HepG2 (cell line): ENCODE data around the gene LCORL. TPM values are rescaled to one million over a fixed set of nuclear protein-coding genes. Genes with fewer than 3 reads are reported as not detected.

ENCODE experiments used
- ATAC-seq: fragments of 200-7000 bp; cut with Tn5 transposase; 3 replicates; pipeline ENCODE4 v1.9.1; 2020; ENCODE audit warnings: mild to moderate bottlenecking, moderate library complexity
- BruUV-seq: library from RNA; stranded (reverse); fragments of 400-500 nt; replicated peaks from 2 replicates; lab custom pipeline; 2021; lab: Mats Ljungman, UMichigan
- CTCF ChIA-PET: fragments of 300-600 bp; formaldehyde crosslinking; extraction: SDS; loops from one replicate; lab custom pipeline; 2021; ENCODE audit warnings: low total read pairs, inconsistent platforms, low intra/inter-chr PET ratio; lab: Yijun Ruan, JAX
- POLR2A ChIA-PET: fragments of 350-600 bp; sonication (Branson Sonifier 250); formaldehyde crosslinking; loops from one replicate; lab custom pipeline; 2020; ENCODE audit warnings: antibody characterized with exemption, inconsistent platforms; lab: Yijun Ruan, JAX
- DNase-seq: peaks from one replicate; pipeline ENCODE4 v3.0.0-alpha.2; 2015; ENCODE audit warnings: low spot score
- FAIRE-seq: peaks from 3 replicates; lab custom pipeline; 2011; peaks lifted over from hg19 to GRCh38; lab: Jason Lieb, UNC
- H2AFZ ChIP-seq: one replicate; pipeline ENCODE4 v1.6.1; 2011; ENCODE audit warnings: low read length, inconsistent platforms
- H3K27ac ChIP-seq: fragments of 300-600 bp; 3 replicates; pipeline ENCODE4 v1.8.0; 2011; ENCODE audit warnings: mixed run types, mild to moderate bottlenecking, mixed read lengths, low read length, inconsistent platforms; ENCODE audit not compliant: insufficient read depth; ENCODE audit errors: extremely low read length
- H3K27me3 ChIP-seq, 2 experiments: fragments of 200-600 bp in 1 of 2; 2 replicates in 1 of 2; 3 replicates in 1 of 2; pipeline versions ENCODE4 v1.6.0 to v1.8.0; 2011; ENCODE audit warnings: low read length in 2 of 2, mild to moderate bottlenecking in 2 of 2, moderate library complexity in 2 of 2, inconsistent platforms in 1 of 2; ENCODE audit not compliant: insufficient read depth in 2 of 2, control insufficient read depth in 1 of 2
- H3K36me3 ChIP-seq, 2 experiments: fragments of 200-600 bp in 1 of 2; replicated peaks in 1 of 2; 2 replicates in 1 of 2; 3 replicates in 1 of 2; pipeline versions ENCODE4 v1.5.1 to v1.8.0; 2011; ENCODE audit warnings: low read length in 2 of 2, inconsistent platforms in 1 of 2; ENCODE audit not compliant: insufficient read depth in 2 of 2, control insufficient read depth in 1 of 2
- H3K4me1 ChIP-seq: 2 replicates; pipeline ENCODE4 v1.5.1; 2012; ENCODE audit warnings: low read length, inconsistent platforms; ENCODE audit not compliant: insufficient read depth
- H3K4me2 ChIP-seq: 2 replicates; pipeline ENCODE4 v1.6.0; 2011; ENCODE audit warnings: low read depth, low read length, inconsistent platforms
- H3K4me3 ChIP-seq, 3 experiments: fragments of 200-600 bp in 1 of 3; sonication (generic), shearing (Covaris generic) in 1 of 3; replicated peaks in 1 of 3; 2 replicates each; pipeline ENCODE4 v1.5.1; 2011 to 2016; ENCODE audit warnings: low read length in 3 of 3, inconsistent platforms in 2 of 3, low read depth in 2 of 3, mild to moderate bottlenecking in 2 of 3, control low read depth in 1 of 3, mixed read lengths in 1 of 3; ENCODE audit not compliant: insufficient read depth in 1 of 3
- H3K79me2 ChIP-seq: one replicate; pipeline ENCODE4 v1.6.1; 2011; ENCODE audit warnings: low read length, inconsistent platforms; ENCODE audit not compliant: insufficient read depth
- H3K9ac ChIP-seq: 2 replicates; pipeline ENCODE4 v1.6.0; 2011; ENCODE audit warnings: mild to moderate bottlenecking, low read depth, low read length, inconsistent platforms; ENCODE audit not compliant: insufficient read depth
- H3K9me3 ChIP-seq: 2 replicates; pipeline ENCODE4 v1.5.1; 2012; ENCODE audit warnings: mild to moderate bottlenecking, low read length
- H4K20me1 ChIP-seq: 2 replicates; pipeline ENCODE4 v1.6.0; 2011; ENCODE audit warnings: inconsistent platforms, mild to moderate bottlenecking, low read length, moderate library complexity; ENCODE audit not compliant: insufficient read depth
- ARID5B ChIP-seq: IDR thresholded peaks from 2 replicates; pipeline ENCODE4 v1.4.0; 2020; ENCODE audit warnings: mild to moderate bottlenecking, missing genetic modification reagents
- CEBPG ChIP-seq: IDR thresholded peaks from 2 replicates; pipeline ENCODE4 v1.6.1; 2016
- CREB1 ChIP-seq, 2 experiments: fragments of 450-650 bp in 1 of 2; IDR thresholded peaks; 2 replicates each; pipeline ENCODE4 v1.6.1; 2016 to 2017; ENCODE audit warnings: control low read depth in 1 of 2, mild to moderate bottlenecking in 1 of 2, missing compliant biosample characterization in 1 of 2, missing genetic modification characterization in 1 of 2
- ELF1 ChIP-seq: sonication (generic); formaldehyde crosslinking; IDR thresholded peaks from 2 replicates; pipeline ENCODE4 v1.4.0; 2020; ENCODE audit warnings: missing genetic modification reagents
- HNRNPL ChIP-seq: fragments of 200-400 bp; formaldehyde crosslinking; IDR thresholded peaks from 2 replicates; pipeline ENCODE4 v1.6.1; 2017; ENCODE audit warnings: mild to moderate bottlenecking, low read depth, low read length
- POLR2AphosphoS5 ChIP-seq: IDR thresholded peaks from 2 replicates; pipeline ENCODE4 v1.6.1; 2012; ENCODE audit warnings: low read depth, low read length
- RCOR2 ChIP-seq: IDR thresholded peaks from 2 replicates; pipeline ENCODE4 v1.6.1; 2016; ENCODE audit warnings: missing biosample characterization, missing genetic modification reagents
- RORA ChIP-seq: sonication (generic); formaldehyde crosslinking; IDR thresholded peaks from 2 replicates; pipeline ENCODE4 v1.5.0; 2020; ENCODE audit warnings: mild to moderate bottlenecking, missing genetic modification reagents, moderate library complexity
- THAP9 ChIP-seq: sonication (generic); formaldehyde crosslinking; IDR thresholded peaks from 2 replicates; pipeline ENCODE4; 2020; ENCODE audit warnings: missing genetic modification reagents, mild to moderate bottlenecking, borderline replicate concordance
- ZMAT3 ChIP-seq: sonication (generic); formaldehyde crosslinking; conservative IDR thresholded peaks from 2 replicates; pipeline ENCODE4 v1.7.0; 2021; ENCODE audit warnings: missing genetic modification reagents
- ZNF256 ChIP-seq: sonication (generic); formaldehyde crosslinking; conservative IDR thresholded peaks from 2 replicates; pipeline ENCODE4 v1.4.0; 2020; ENCODE audit warnings: missing genetic modification reagents
- ZNF33B ChIP-seq: sonication (generic); formaldehyde crosslinking; IDR thresholded peaks from 2 replicates; pipeline ENCODE4 v1.5.1; 2020; ENCODE audit warnings: mild to moderate bottlenecking, missing genetic modification reagents
- ZNF607 ChIP-seq: sonication (generic); formaldehyde crosslinking; IDR thresholded peaks from 2 replicates; pipeline ENCODE4 v1.5.1; 2020; ENCODE audit warnings: missing genetic modification reagents, mild to moderate bottlenecking, borderline replicate concordance
- ZNF678 ChIP-seq: sonication (generic); formaldehyde crosslinking; IDR thresholded peaks from 2 replicates; pipeline ENCODE4 v1.4.0; 2020; ENCODE audit warnings: mild to moderate bottlenecking, missing genetic modification reagents
- WGBS: methylation state at CpG from one replicate; pipeline ENCODE4 v1.1.6; 2017; ENCODE audit warnings: low lambda C conversion rate; 5-methylcytosine and 5-hydroxymethylcytosine counted together
- in situ Hi-C: cut with HindIII; loops from 2 replicates; pipeline ENCODE4 v1.10.0; 2017; ENCODE audit warnings: low pct_unique_long_range_greater_than_20kb; ENCODE audit not compliant: extremely low pct_ligation_motif_present
- intact Hi-C: fragments of 100-400 bp; cut with micrococcal nuclease; formaldehyde crosslinking; loops from one replicate; pipeline ENCODE4 v1.10.0; 2022; ENCODE audit not compliant: unreplicated experiment
- polyA plus RNA-seq, 8 experiments: library from polyadenylated mRNA; depleted of rRNA in 3 of 8; stranded (reverse) in 7 of 8; unstranded in 1 of 8; fragments of >200 nt; fragmentation: Illumina TruSeq in 4 of 8; extraction: Trizol in 4 of 8; gene quantifications; 2 replicates each; pipeline versions ENCODE4 v1.2.1 to v1.2.3, GENCODE V29; 2011 to 2016; ENCODE audit warnings: low read depth in 4 of 8, missing spikeins in 1 of 8, mixed read lengths in 1 of 8; ENCODE audit not compliant: insufficient read depth in 1 of 8
- total RNA-seq, 5 experiments: library from RNA; depleted of rRNA; stranded (reverse); fragments of >200 nt; fragmentation: Illumina TruSeq; extraction: Trizol; gene quantifications; 2 replicates each; pipeline ENCODE4 v1.2.3, GENCODE V29; 2016; ENCODE audit warnings: low read depth in 1 of 5

The LCORL gene
- total and polyA plus RNA-seq, 2 of the 13 experiments (the other 11 are each of a cell fraction or from before 2014, with no cell fraction given), result 5.3 to 14.5 TPM

- in situ Hi-C loops, result no loop called here
- no peak for DNase-seq
- CTCF ChIA-PET, result no interaction called here
- ATAC-seq, result no peak
- H2AFZ ChIP-seq, result no peak overlapping the region
- POLR2A ChIA-PET, result no interaction called here
- TF ChIP-seq HNRNPL (no peak), RCOR2 (CRISPR knock-in tag) (no peak), ELF1 (no peak)
- H4K20me1 ChIP-seq, result no peaks in the 10 kb centered on the region
- no peak for FAIRE-seq
- intact Hi-C loops, result no loop called here
- H3K27ac ChIP-seq, result no peak overlapping the region
- no TSS peak for BruUV-seq
- no peak overlapping the region for H3K4me2 ChIP-seq
- H3K27me3 ChIP-seq, result no peaks in the 10 kb centered on the region
- no peaks in the 10 kb centered on the region for H3K79me2 ChIP-seq
- no peaks in the 10 kb centered on the region for H3K9me3 ChIP-seq
- H3K36me3 ChIP-seq, result no peaks in the 10 kb centered on the region
- no peak overlapping the region for H3K9ac ChIP-seq
- WGBS, result 0% methylated on average over 2 of the region's 2 CpGs
- H3K4me1 ChIP-seq, result no peaks in the 10 kb centered on the region
- H3K4me3 ChIP-seq, result no peak overlapping the region
Measured at GRCh38 chr4:18051281-18051680, 29.7 kb upstream of the LCORL start.

- FAIRE-seq (no peak), ATAC-seq (no peak), DNase-seq (no peak)
- no peaks in the 10 kb centered on the region for H4K20me1 ChIP-seq
- H3K4me1 ChIP-seq, result no peaks in the 10 kb centered on the region
- in situ Hi-C loops (no loop called here), intact Hi-C loops (no loop called here)
- no peaks in the 10 kb centered on the region for H3K9me3 ChIP-seq
- no peak overlapping the region for H3K27ac ChIP-seq
- ChIA-PET POLR2A (no interaction called here), CTCF (no interaction called here)
- H3K4me3 ChIP-seq, result no peak overlapping the region
- H3K79me2 ChIP-seq, result no peaks in the 10 kb centered on the region
- 28% methylated on average over 6 of the region's 6 CpGs for WGBS
- H3K4me2 ChIP-seq, result no peak overlapping the region
- BruUV-seq, result no TSS peak
- H2AFZ ChIP-seq, result no peak overlapping the region
- H3K36me3 ChIP-seq, result no peaks in the 10 kb centered on the region
- no peak overlapping the region for H3K9ac ChIP-seq
- H3K27me3 ChIP-seq, result no peaks in the 10 kb centered on the region
- TF ChIP-seq ZNF678 (CRISPR knock-in tag) (no peak), ZNF33B (no peak), POLR2AphosphoS5 (no peak), ZMAT3 (CRISPR knock-in tag) (no peak), ZNF256 (CRISPR knock-in tag) (no peak), ARID5B (CRISPR knock-in tag) (no peak), RORA (CRISPR knock-in tag) (no peak), CREB1 (IDR thresholded peaks at IDR 0.05) (no peak), CREB1 (CRISPR knock-in tag; IDR thresholded peaks at IDR 0.05) (no peak), ZNF607 (CRISPR knock-in tag) (no peak), CEBPG (no peak), THAP9 (CRISPR knock-in tag) (no peak)
Measured at GRCh38 chr4:18050448-18050847, 28.9 kb upstream of the LCORL start.
